IPS-NIHi7 (cell line): Measurements from ENCODE around the gene KDM2A.
A peak's percentile ranks its signal among the peaks of the same experiment; 100 is the strongest.

Experiments
- DNase-seq: peaks from one replicate; pipeline ENCODE4 v3.0.0; 2012; ENCODE audit warnings: mixed read lengths; ENCODE audit errors: extremely low spot score

KDM2A gene

GRCh38 chr11:67301313-67301921 lies 182.4 kb downstream of the KDM2A start:
- DNase-seq, result no peak

- peak; percentile 72 for DNase-seq
Measured at GRCh38 chr11:67301951-67302516, 183.0 kb downstream of the KDM2A start.

DNA sequence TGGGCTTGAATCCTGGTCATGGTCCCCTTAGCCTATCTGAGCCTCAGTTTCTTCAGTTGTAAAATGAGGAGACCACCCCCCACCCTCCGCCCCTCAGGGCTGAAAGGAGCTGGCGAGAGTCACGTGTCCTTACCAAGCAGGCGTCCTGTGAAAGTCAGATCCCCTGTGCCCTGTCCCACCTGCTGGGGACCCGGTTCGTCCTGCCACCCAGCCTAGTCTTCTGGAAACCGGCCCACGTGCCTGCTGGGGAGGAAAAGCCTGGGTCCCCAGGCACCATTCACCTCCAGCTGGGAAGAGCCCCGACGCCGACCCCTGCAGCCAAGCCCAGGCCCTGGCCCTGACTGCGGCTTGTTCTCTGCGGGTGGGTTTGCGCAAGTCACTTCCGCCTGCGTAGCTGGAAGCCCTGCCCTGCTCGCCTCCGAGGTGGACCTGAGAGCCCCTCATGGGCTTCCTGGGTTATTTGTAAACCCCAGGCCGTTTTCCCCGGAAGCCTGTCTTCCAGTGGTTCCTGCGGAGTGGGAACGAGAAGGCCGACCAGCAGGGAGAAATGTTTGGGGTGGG lies 183.6 kb downstream of the KDM2A start:
- peak; percentile 57 for DNase-seq

GRCh38 chr11:67303132-67303834 lies 184.2 kb downstream of the KDM2A start, which contains the start of gene SSH3:
Gene SSH3, plus strand, starts transcription at chr11:67303530. Its CDS starts 96 bp downstream, at chr11:67303626.
- DNase-seq, result peak; percentile 88

- DNase-seq, result peak; percentile 46
Measured at GRCh38 chr11:67303835-67304411, 184.9 kb downstream of the KDM2A start.

- DNase-seq, result no peak
Measured at GRCh38 chr11:67304511-67305113, 185.5 kb downstream of the KDM2A start.

DNA sequence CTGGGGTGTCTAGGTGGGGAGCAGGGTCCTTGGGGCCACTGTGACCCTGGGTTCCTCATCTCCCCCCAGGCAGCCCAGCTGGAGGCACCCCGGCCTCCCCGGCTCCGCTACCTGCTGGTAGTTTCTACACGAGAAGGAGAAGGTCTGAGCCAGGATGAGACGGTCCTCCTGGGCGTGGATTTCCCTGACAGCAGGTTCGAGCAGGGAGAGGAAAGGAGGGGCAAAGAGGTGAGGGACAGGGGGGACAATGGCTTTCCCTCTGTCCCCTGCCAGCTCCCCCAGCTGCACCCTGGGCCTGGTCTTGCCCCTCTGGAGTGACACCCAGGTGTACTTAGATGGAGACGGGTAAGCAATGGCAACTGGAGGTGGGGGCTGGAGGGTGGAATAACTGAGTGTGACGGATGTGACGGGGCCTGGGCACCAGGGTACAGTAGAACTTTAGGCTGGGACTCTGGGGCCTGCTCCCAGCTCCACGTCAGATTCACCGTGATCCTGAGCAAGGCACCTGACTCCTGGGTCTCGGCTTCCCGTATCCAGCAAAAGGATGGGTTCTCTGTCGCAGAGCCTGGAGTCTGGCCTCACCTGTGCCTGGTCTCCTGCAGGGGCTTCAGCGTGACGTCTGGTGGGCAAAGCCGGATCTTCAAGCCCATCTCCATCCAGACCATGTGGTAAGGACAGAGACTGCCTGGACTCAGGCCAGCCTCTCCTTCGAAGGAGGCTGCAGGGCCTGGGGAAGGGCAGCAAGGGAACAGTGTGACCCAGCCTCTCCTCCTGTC lies 187.9 kb downstream of the KDM2A start:
- no peak for DNase-seq

DNA sequence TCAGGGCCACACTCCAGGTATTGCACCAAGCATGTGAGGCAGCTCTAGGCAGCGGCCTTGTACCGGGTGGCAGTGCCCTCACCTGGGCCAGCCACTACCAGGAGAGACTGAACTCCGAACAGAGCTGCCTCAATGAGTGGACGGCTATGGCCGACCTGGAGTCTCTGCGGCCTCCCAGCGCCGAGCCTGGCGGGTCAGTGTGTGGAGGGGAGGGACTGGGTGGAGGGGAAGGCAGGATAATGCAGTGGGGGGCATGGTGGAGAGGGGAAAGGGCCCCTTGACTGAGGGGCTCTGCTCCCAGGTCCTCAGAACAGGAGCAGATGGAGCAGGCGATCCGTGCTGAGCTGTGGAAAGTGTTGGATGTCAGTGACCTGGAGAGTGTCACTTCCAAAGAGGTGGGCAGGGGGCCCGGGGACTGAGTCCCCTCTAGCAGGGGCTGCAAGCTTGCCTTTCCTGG lies 188.5 kb downstream of the KDM2A start:
- no peak for DNase-seq
